Endothelial cell of umbilical vein (primary cell): ENCODE results near the gene LINC01488. TPM values are rescaled to one million over a fixed set of nuclear protein-coding genes. Genes with fewer than 3 reads are reported as not detected.

Experiments used
- BruUV-seq: library from RNA; stranded (reverse); fragments of 400-500 nt; replicated peaks from 2 replicates; lab custom pipeline; 2021; lab: Mats Ljungman, UMichigan
- CTCF ChIA-PET: fragments of 300-600, 350-600 bp; sonication (Branson Sonifier 250); formaldehyde crosslinking; loops from one replicate; lab custom pipeline; 2021; ENCODE audit warnings: antibody characterized with exemption, inconsistent platforms; lab: Charles Lee
- POLR2A ChIA-PET: fragments of 300-600, 350-600 bp; sonication (Branson Sonifier 250); formaldehyde crosslinking; loops from one replicate; lab custom pipeline; 2021; ENCODE audit warnings: antibody characterized with exemption, inconsistent platforms; lab: Charles Lee
- DNase-seq: peaks from one replicate; pipeline ENCODE4 v3.0.0-alpha.2; 2011; ENCODE audit warnings: low read depth, low spot score
- FAIRE-seq: peaks from 2 replicates; lab custom pipeline; 2011; peaks lifted over from hg19 to GRCh38; lab: Jason Lieb, UNC
- H2AFZ ChIP-seq: 2 replicates; pipeline ENCODE4 v1.6.0; 2012; ENCODE audit warnings: low read depth, low read length, control low read depth, inconsistent platforms
- H3K27ac ChIP-seq: 2 replicates; pipeline ENCODE4 v1.5.1; 2011; ENCODE audit warnings: low read depth, mild to moderate bottlenecking, control low read depth, low read length, moderate library complexity; ENCODE audit not compliant: insufficient read depth
- H3K27me3 ChIP-seq, 2 experiments: 2 replicates each; pipeline versions ENCODE4 v1.6.0 to v1.6.1; 2011; ENCODE audit warnings: low read length in 2 of 2, mixed read lengths in 1 of 2; ENCODE audit not compliant: control insufficient read depth in 2 of 2, insufficient read depth in 2 of 2
- H3K36me3 ChIP-seq, 2 experiments: 2 replicates in 1 of 2; 3 replicates in 1 of 2; pipeline ENCODE4 v1.5.1; 2011; ENCODE audit warnings: low read length in 2 of 2, mild to moderate bottlenecking in 1 of 2, moderate library complexity in 1 of 2; ENCODE audit not compliant: control insufficient read depth in 2 of 2, insufficient read depth in 2 of 2; ENCODE audit errors: extremely low read depth in 1 of 2
- H3K4me1 ChIP-seq: 3 replicates; pipeline ENCODE4 v1.5.1; 2011; ENCODE audit warnings: mild to moderate bottlenecking, low read length; ENCODE audit not compliant: control insufficient read depth, insufficient read depth; ENCODE audit errors: extremely low read depth
- H3K4me2 ChIP-seq: 2 replicates; pipeline ENCODE4 v1.6.1; 2011; ENCODE audit warnings: low read length, control low read depth, mixed read lengths; ENCODE audit not compliant: insufficient read depth
- H3K4me3 ChIP-seq, 3 experiments: fragments of 200-600 bp in 1 of 3; sonication (generic), shearing (Covaris generic) in 1 of 3; replicated peaks in 1 of 3; 2 replicates each; pipeline ENCODE4 v1.5.1; 2011 to 2016; ENCODE audit warnings: control low read depth in 3 of 3, low read length in 3 of 3, mild to moderate bottlenecking in 2 of 3, inconsistent platforms in 1 of 3, low read depth in 1 of 3, moderate library complexity in 1 of 3; ENCODE audit not compliant: insufficient read depth in 1 of 3
- H3K79me2 ChIP-seq: 2 replicates; pipeline ENCODE4 v1.6.0; 2012; ENCODE audit warnings: low read length, inconsistent platforms; ENCODE audit not compliant: control insufficient read depth, insufficient read depth
- H3K9ac ChIP-seq: replicated peaks from 2 replicates; pipeline ENCODE3; 2011; ENCODE audit warnings: low read length, control low read depth; ENCODE audit not compliant: insufficient read depth; ENCODE audit errors: extremely low read depth
- H3K9me1 ChIP-seq: replicated peaks from 3 replicates; pipeline ENCODE4 v1.6.0; 2011; ENCODE audit warnings: mild to moderate bottlenecking, low read length; ENCODE audit not compliant: control insufficient read depth, insufficient read depth; ENCODE audit errors: extremely low read depth
- H3K9me3 ChIP-seq: replicated peaks from 2 replicates; pipeline ENCODE4 v1.5.1; 2012; ENCODE audit warnings: low read length, inconsistent platforms; ENCODE audit not compliant: control insufficient read depth, insufficient read depth
- H4K20me1 ChIP-seq: replicated peaks from 2 replicates; pipeline ENCODE3; 2011; ENCODE audit warnings: mild to moderate bottlenecking, low read length; ENCODE audit not compliant: control insufficient read depth, insufficient read depth; ENCODE audit errors: extremely low read depth
- CTCF ChIP-seq, 2 donors: IDR thresholded peaks; 1 replicate in 1 of 2; 2 replicates in 1 of 2; pipeline ENCODE4 v1.5.1; 2011; ENCODE audit warnings: low read length in 2 of 2, mild to moderate bottlenecking in 2 of 2, moderate library complexity in 2 of 2, control low read depth in 1 of 2, inconsistent platforms in 1 of 2, low read depth in 1 of 2; ENCODE audit not compliant: insufficient read depth in 1 of 2; ENCODE audit errors: extremely low read depth in 1 of 2
- EZH2 ChIP-seq: IDR thresholded peaks from 2 replicates; pipeline ENCODE4 v1.6.1; 2012; ENCODE audit warnings: borderline replicate concordance, low read depth, mild to moderate bottlenecking, moderate library complexity, low read length, inconsistent platforms; ENCODE audit not compliant: severe bottlenecking
- MAX ChIP-seq: IDR thresholded peaks from 2 replicates; pipeline ENCODE4 v1.6.1; 2011; ENCODE audit not compliant: insufficient read depth, insufficient read length
- POLR2A ChIP-seq: IDR thresholded peaks from 2 replicates; pipeline ENCODE4 v1.6.1; 2012; ENCODE audit warnings: low read depth, mild to moderate bottlenecking, control low read depth, low read length
- POLR2AphosphoS5 ChIP-seq: IDR thresholded peaks from 2 replicates; pipeline ENCODE4 v1.6.1; 2012; ENCODE audit warnings: low read depth, mild to moderate bottlenecking, control low read depth, low read length, moderate library complexity; ENCODE audit not compliant: insufficient read depth
- dilution Hi-C: fragments of 300-500 bp; cut with MboI; formaldehyde crosslinking; loops from one replicate; pipeline ENCODE4 v1.15.0; 2019; ENCODE audit warnings: low sequenced_read_pairs; ENCODE audit not compliant: extremely low pct_ligation_motif_present
- intact Hi-C: fragments of 100-400 bp; cut with micrococcal nuclease; formaldehyde crosslinking; loops from one replicate; pipeline ENCODE4 v1.10.0; 2022
- polyA plus RNA-seq, 4 experiments: library from polyadenylated mRNA; depleted of rRNA in 3 of 4; stranded (reverse) in 3 of 4; unstranded in 1 of 4; fragments of >200 nt; gene quantifications; 2 replicates each; pipeline versions ENCODE4 v1.2.1 to v1.2.3, GENCODE V29; 2011 to 2012; ENCODE audit warnings: missing spikeins in 1 of 4
- total RNA-seq: library from RNA; stranded (reverse); gene quantifications from 2 replicates; pipeline ENCODE4 v1.2.3, GENCODE V29; 2021

Gene LINC01488
- total and polyA plus RNA-seq, 2 donors (not counting 3 experiments of a cell fraction or from before 2014, with no cell fraction given), result not detected

DNA sequence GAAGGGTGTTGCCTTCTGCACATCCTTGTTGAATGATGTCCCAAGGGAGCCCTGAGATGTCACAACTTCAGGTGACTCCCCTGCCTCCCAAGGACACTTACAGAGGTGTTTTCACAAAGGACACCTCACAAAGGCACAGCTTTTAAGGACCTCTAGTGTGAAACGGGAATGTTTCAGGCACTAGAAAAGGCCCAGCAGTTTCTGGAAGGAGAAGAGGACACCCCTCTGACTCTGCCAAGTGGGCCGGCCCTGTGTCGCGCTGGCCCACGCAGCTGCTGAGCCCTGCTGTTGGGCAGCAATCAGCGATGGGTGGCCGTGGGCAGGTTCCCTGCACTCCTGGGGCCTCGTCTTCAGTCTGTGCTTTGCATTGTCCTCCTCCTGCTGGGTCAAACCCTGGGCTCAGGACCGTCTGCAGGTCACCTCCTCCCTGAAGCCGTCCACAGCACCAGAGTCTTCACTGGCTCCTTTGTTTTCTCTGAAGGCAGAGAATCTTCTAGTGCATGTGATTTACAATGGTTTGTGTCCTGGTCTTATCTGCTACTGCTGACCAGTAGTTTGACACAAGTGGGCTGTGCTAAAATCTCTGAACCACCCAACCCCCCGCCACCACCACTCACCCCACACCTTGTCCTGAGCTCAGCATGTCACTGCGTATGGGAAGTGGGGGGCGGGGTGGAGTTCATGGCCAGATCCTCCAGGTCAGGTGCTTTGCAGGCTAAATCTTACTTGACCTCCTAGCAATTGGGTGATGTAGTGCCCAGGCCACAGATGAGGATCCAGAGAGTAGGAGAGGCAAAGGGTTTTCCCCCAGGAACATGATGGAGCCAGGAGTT lies 3.2 kb downstream of the LINC01488 start:
- no peak for TF ChIP-seq EZH2
- TF ChIP-seq MAX, result no peak
- TF ChIP-seq POLR2AphosphoS5, result no peak
- TF ChIP-seq POLR2A, result no peak
- no peak for TF ChIP-seq CTCF (IDR thresholded peaks at IDR 0.05; ENCODE audit: extremely low read depth in 1 of 2, insufficient read depth in 1 of 2, low read depth in 1 of 2, low read length in 2 of 2)
- no peak overlapping the region for H2AFZ ChIP-seq
- CTCF ChIA-PET, result no interaction called here
- POLR2A ChIA-PET, result no interaction called here
- H3K4me3 ChIP-seq, result no peak overlapping the region
- no peak overlapping the region for H3K9ac ChIP-seq
- H3K27me3 ChIP-seq, result peaks cover 0 to 2% of the 10 kb centered on the region in 2 experiments
- FAIRE-seq, result no peak
- intact Hi-C loops, result no loop called here
- H3K4me1 ChIP-seq, result no peaks in the 10 kb centered on the region
- H3K27ac ChIP-seq, result no peak overlapping the region
- H4K20me1 ChIP-seq, result no peaks in the 10 kb centered on the region
- DNase-seq, result no peak
- BruUV-seq, result no TSS peak
- no peak overlapping the region for H3K4me2 ChIP-seq
- H3K79me2 ChIP-seq, result no peaks in the 10 kb centered on the region
- no peaks in the 10 kb centered on the region for H3K9me3 ChIP-seq
- dilution Hi-C loops, result no loop called here
- no peaks in the 10 kb centered on the region for H3K9me1 ChIP-seq
- H3K36me3 ChIP-seq, result no peaks in the 10 kb centered on the region
